ENCODE data around the gene GPHA2.

GPHA2 gene

GRCh38 chr11:64911689-64912088 is 24.0 kb downstream of the GPHA2 start:
- no peaks in the 10 kb centered on the region for H3K27me3 ChIP-seq (ENCODE audit: low read depth, low read length)
- TF ChIP-seq, protein P1, sequence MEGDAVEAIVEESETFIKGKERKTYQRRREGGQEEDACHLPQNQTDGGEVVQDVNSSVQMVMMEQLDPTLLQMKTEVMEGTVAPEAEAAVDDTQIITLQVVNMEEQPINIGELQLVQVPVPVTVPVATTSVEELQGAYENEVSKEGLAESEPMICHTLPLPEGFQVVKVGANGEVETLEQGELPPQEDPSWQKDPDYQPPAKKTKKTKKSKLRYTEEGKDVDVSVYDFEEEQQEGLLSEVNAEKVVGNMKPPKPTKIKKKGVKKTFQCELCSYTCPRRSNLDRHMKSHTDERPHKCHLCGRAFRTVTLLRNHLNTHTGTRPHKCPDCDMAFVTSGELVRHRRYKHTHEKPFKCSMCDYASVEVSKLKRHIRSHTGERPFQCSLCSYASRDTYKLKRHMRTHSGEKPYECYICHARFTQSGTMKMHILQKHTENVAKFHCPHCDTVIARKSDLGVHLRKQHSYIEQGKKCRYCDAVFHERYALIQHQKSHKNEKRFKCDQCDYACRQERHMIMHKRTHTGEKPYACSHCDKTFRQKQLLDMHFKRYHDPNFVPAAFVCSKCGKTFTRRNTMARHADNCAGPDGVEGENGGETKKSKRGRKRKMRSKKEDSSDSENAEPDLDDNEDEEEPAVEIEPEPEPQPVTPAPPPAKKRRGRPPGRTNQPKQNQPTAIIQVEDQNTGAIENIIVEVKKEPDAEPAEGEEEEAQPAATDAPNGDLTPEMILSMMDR (IDR thresholded peaks at IDR 0.05; ENCODE audit: low read depth, low read length): no peak
- TF ChIP-seq EZH2phosphoT487 (IDR thresholded peaks at IDR 0.05; ENCODE audit: low read depth): no peak
- H3K9me3 ChIP-seq (ENCODE audit: insufficient read depth, low read length): no peaks in the 10 kb centered on the region
- no peak overlapping the region for H3K27ac ChIP-seq (ENCODE audit: low read length)
- H4K20me1 ChIP-seq (ENCODE audit: insufficient read depth, low read length): no peaks in the 10 kb centered on the region
- no peak overlapping the region for H2AFZ ChIP-seq (ENCODE audit: low read depth, low read length)
- H3K4me2 ChIP-seq (ENCODE audit: low read length): no peak overlapping the region
- peaks cover 8% of the 10 kb centered on the region for H3K4me1 ChIP-seq (ENCODE audit: low read length)
- no peak overlapping the region for H3K4me3 ChIP-seq (ENCODE audit: low read length)
- no peak overlapping the region for H3K9ac ChIP-seq (ENCODE audit: low read length)
- H3K36me3 ChIP-seq (replicated peaks; ENCODE audit: low read depth, low read length): peaks cover 13% of the 10 kb centered on the region
- peaks cover 15% of the 10 kb centered on the region for H3K79me2 ChIP-seq (ENCODE audit: low read length)

DNA sequence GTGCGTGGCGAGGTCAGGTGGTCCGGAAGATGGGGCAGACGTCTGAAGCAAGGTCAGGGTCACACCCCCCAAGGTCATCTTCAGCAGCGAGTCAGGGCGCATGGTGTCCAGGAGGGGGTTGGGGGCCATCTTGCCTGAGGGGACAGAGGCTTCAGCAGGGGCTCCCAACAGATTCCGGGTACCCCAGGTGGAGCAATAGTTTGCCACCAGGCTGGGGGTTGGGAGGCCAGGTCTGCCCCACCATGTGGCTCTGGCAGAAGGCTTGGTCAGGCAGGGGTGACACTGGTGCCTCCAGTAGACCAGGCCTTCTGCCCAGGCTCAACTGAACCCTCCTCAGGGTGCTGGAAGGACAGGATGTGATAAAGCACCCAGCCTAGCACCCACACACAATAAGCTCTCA is 24.6 kb downstream of the GPHA2 start:
- Histone ChIP-seq H3K9ac (ENCODE audit: low read length) (no peak overlapping the region), H2AFZ (ENCODE audit: low read depth, low read length) (no peak overlapping the region), H3K27ac (ENCODE audit: low read length) (no peak overlapping the region), H4K20me1 (ENCODE audit: insufficient read depth, low read length) (no peaks in the 10 kb centered on the region), H3K4me2 (ENCODE audit: low read length) (no peak overlapping the region), H3K9me3 (ENCODE audit: insufficient read depth, low read length) (no peaks in the 10 kb centered on the region), H3K36me3 (replicated peaks; ENCODE audit: low read depth, low read length) (peaks cover 13% of the 10 kb centered on the region), H3K4me1 (ENCODE audit: low read length) (peaks cover 7% of the 10 kb centered on the region), H3K27me3 (ENCODE audit: low read depth, low read length) (no peaks in the 10 kb centered on the region), H3K79me2 (ENCODE audit: low read length) (peaks cover 10% of the 10 kb centered on the region), H3K4me3 (ENCODE audit: low read length) (no peak overlapping the region)
- TF ChIP-seq, protein P1 (IDR thresholded peaks at IDR 0.05; ENCODE audit: low read depth, low read length): no peak
- no peak for TF ChIP-seq EZH2phosphoT487 (IDR thresholded peaks at IDR 0.05; ENCODE audit: low read depth)

DNA sequence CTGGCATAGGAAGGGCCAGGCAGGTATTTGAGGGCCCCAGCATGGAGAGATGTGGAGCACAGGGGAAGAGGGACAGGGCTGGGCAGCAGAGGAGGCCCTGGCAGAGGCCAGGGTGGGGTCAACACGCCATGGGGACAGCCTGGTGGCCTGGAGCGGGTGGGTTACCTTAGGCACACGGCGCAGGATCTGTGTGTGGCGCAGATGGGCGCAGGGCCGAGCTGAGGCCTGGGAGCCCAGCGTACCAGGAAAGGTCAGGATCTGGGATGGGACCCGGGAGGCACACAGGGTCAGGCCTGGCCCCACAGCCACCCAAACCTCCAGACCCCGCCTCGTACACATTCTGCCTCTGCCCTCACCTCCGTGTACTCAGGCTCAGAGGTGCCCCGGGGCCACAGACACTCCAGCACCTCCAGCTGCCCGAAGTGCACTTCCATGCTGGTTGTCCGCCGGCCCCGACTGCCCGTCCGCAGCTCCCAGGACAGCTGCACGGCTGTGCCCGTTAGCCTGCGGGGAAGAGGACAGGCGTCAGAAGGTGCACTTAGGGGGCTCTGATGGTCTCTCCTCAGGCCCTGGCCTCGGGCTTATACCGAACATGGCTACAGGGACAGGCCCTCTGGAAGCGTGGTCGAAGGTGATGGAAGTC is 25.1 kb downstream of the GPHA2 start:
- H3K79me2 ChIP-seq (ENCODE audit: low read length): peaks cover 4% of the 10 kb centered on the region; the same call in 1 of the 2 replicates
- H3K4me1 ChIP-seq (ENCODE audit: low read length): peaks cover under 1% of the 10 kb centered on the region
- H3K4me2 ChIP-seq (ENCODE audit: low read length): no peak overlapping the region
- TF ChIP-seq EZH2phosphoT487 (IDR thresholded peaks at IDR 0.05; ENCODE audit: low read depth): no peak
- TF ChIP-seq, protein P1 (IDR thresholded peaks at IDR 0.05; ENCODE audit: low read depth, low read length): no peak
- no peaks in the 10 kb centered on the region for H4K20me1 ChIP-seq (ENCODE audit: insufficient read depth, low read length)
- H3K36me3 ChIP-seq (replicated peaks; ENCODE audit: low read depth, low read length): peaks cover 14% of the 10 kb centered on the region
- no peak overlapping the region for H3K27ac ChIP-seq (ENCODE audit: low read length)
- no peaks in the 10 kb centered on the region for H3K9me3 ChIP-seq (ENCODE audit: insufficient read depth, low read length)
- no peak overlapping the region for H3K9ac ChIP-seq (ENCODE audit: low read length)
- no peak overlapping the region for H3K4me3 ChIP-seq (ENCODE audit: low read length)
- no peak overlapping the region for H2AFZ ChIP-seq (ENCODE audit: low read depth, low read length)
- H3K27me3 ChIP-seq (ENCODE audit: low read depth, low read length): no peaks in the 10 kb centered on the region

DNA sequence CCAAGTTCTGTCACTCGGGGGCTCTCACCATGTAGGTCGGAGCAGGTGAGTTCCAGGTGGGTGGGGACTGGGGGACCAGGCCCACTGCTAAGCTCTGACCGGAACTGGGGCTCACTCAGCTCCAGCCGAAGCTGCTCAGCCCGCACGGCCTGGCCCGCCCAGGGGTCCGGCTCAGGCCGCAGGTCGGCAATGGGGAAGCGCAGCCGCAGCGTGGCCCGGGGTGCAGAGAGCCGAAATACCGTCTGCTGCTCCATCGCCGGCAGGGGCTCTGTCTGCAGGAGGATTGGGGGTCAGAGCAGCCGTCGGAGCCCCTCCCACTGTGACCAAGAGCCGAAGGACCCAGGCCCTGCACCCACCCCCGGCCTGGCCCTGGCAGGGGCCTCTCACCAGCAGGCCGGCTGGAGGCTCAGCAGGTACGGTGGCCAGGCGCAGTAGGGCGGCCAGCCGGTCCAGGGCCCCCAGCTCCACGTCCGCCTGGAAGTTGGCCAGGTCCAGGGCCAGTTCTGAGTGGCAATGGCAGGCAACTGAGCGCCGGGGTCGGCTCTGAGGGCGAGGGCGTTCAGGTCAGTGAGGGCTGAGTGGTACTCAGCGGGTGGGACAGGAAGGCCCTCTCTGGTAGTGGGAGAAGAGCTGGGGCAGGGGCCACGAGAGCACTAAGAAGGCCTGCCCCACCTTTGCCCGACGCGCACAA is 25.9 kb downstream of the GPHA2 start:
- peaks cover 20% of the 10 kb centered on the region for H3K36me3 ChIP-seq (replicated peaks; ENCODE audit: low read depth, low read length)

More for the DNA sequence above, 25.9 kb downstream of the GPHA2 start:
- Histone ChIP-seq H2AFZ (ENCODE audit: low read depth, low read length) (no peak overlapping the region), H3K79me2 (ENCODE audit: low read length) (no peaks in the 10 kb centered on the region), H3K9ac (ENCODE audit: low read length) (no peak overlapping the region), H3K4me3 (ENCODE audit: low read length) (no peak overlapping the region), H3K4me1 (ENCODE audit: low read length) (no peaks in the 10 kb centered on the region), H3K27me3 (ENCODE audit: low read depth, low read length) (no peaks in the 10 kb centered on the region), H3K27ac (ENCODE audit: low read length) (no peak overlapping the region), H4K20me1 (ENCODE audit: insufficient read depth, low read length) (no peaks in the 10 kb centered on the region), H3K9me3 (ENCODE audit: insufficient read depth, low read length) (no peaks in the 10 kb centered on the region), H3K4me2 (ENCODE audit: low read length) (no peak overlapping the region)
- no peak for TF ChIP-seq EZH2phosphoT487 (IDR thresholded peaks at IDR 0.05; ENCODE audit: low read depth)
- TF ChIP-seq, protein P1 (IDR thresholded peaks at IDR 0.05; ENCODE audit: low read depth, low read length): no peak
